Muscle layer of duodenum (tissue), 2 donors: Measurements from ENCODE around the gene GMDS.

ENCODE experiments used
- H3K27ac ChIP-seq: one replicate; pipeline ENCODE4 v1.7.0; 2013; ENCODE audit warnings: mild to moderate bottlenecking, low read length
- H3K27me3 ChIP-seq: one replicate; pipeline ENCODE4 v1.7.0; 2013; ENCODE audit warnings: low read depth, mild to moderate bottlenecking, control low read depth, low read length
- H3K36me3 ChIP-seq, 2 donors: one replicate each; pipeline ENCODE4 v1.7.0; 2013; ENCODE audit warnings: low read length in 2 of 2, control low read depth in 1 of 2, mild to moderate bottlenecking in 1 of 2; ENCODE audit not compliant: insufficient read depth in 2 of 2, control insufficient read depth in 1 of 2
- H3K4me1 ChIP-seq, 2 donors: one replicate each; pipeline ENCODE4 v1.7.0; 2013; ENCODE audit warnings: low read length in 2 of 2, mild to moderate bottlenecking in 2 of 2, control low read depth in 1 of 2, moderate library complexity in 1 of 2; ENCODE audit not compliant: insufficient read depth in 2 of 2, control insufficient read depth in 1 of 2
- H3K4me3 ChIP-seq, 2 donors: one replicate each; pipeline ENCODE4 v1.7.0; 2013; ENCODE audit warnings: low read length in 2 of 2, low read depth in 1 of 2, mild to moderate bottlenecking in 1 of 2
- H3K9me3 ChIP-seq, 2 donors: one replicate each; pipeline ENCODE4 v1.7.0; 2013; ENCODE audit warnings: low read length in 2 of 2, control low read depth in 1 of 2, mild to moderate bottlenecking in 1 of 2; ENCODE audit not compliant: control insufficient read depth in 1 of 2
- donor health status: healthy.

The GMDS gene

GRCh38 chr6:1787894-1788293 lies 457.5 kb downstream of the GMDS start:
- H3K9me3 ChIP-seq: no peaks in the 10 kb centered on the region
- no peak overlapping the region for H3K4me3 ChIP-seq
- H3K27ac ChIP-seq: no peak overlapping the region
- no peaks in the 10 kb centered on the region for H3K4me1 ChIP-seq
- H3K27me3 ChIP-seq: no peaks in the 10 kb centered on the region
- H3K36me3 ChIP-seq: no peaks in the 10 kb centered on the region

DNA sequence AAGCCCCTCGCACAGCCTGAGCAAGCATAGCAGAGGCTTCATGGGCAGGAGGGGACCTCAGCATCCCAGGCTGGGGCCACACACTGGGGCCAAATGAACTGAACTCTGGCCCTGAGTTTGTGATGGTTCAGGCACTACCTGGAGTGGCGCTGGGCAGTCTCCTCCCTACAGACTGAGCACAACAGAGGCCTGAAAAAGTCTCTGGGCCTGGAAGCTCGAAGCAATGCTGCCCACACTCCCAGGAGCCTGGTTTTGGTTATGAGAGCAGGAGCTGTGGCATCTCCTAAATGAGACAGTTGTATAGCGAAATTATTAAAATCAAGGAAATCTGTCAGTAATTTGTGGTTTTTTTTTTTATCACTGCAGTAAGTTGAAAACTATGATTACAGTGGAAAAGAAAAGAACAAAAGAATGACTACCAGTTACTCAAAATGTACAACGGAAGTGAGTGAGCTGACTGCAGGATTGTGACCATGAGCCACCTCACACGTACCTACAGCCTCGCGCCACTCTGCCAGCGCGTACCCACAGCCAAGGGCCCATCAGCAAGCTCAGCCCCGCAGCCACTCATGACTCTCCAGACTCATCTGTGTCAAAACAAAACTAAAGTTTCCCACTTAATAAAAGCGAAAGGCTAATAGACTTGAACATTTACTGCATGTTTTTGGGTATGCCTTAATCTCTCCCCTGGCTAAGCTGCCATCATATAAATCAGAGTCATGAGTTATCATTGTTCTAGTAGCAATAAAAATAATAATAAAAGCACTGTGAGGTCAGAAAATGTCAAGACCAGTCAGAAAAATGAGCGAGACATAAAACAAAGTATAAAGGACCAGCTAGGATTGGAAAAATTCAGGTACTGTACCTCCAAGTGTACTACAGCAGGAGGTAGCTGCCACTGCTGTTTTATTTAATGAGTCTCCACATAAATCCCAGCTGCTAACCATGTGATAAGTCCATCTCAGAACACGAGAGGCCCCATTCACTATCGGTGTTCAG lies 458.7 kb downstream of the GMDS start:
- H3K27ac ChIP-seq: no peak overlapping the region
- H3K36me3 ChIP-seq: no peaks in the 10 kb centered on the region
- no peaks in the 10 kb centered on the region for H3K4me1 ChIP-seq
- no peaks in the 10 kb centered on the region for H3K9me3 ChIP-seq
- no peak overlapping the region for H3K4me3 ChIP-seq
- no peaks in the 10 kb centered on the region for H3K27me3 ChIP-seq

DNA sequence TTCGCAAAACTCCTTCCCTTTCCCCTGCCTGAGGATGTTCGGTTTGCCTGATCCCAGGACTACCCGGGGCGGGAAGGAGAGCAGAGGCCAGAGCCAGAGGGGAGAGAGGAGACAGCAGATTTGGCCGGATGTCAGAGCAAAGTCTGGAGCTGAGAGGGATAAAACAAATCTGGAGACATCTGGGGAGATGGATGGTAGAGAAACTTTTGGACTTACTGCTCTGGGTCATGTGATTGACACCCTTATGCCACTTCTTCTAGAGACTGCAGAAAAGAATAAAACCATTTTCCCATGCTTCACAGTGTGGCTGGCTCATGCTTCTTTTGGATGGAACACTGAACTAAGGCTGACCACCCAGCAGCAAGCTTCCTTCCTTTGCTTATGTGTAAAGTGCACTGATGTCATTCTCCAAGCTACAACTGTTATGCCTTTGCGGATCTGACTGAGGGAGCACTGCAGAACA lies 461.0 kb downstream of the GMDS start:
- H3K27ac ChIP-seq: no peak overlapping the region
- no peaks in the 10 kb centered on the region for H3K4me1 ChIP-seq
- no peaks in the 10 kb centered on the region for H3K27me3 ChIP-seq

DNA sequence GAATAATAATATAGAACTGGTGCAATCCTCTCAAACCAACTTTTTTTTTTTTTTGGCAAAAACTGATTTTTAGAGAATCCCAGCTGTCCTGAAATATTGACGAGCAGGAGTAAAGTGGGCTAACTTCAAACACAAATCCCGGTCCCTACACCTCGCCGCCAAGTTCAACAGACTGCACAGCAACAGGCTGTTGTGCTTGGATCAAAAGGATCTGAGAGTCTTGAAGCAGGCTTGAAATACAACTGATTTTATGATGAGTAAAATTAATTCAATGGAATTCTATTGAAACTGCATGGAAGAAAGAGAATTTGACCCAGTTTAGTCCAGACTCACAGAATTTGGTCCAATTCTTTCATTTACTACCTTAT lies 463.6 kb downstream of the GMDS start:
- Histone ChIP-seq H3K27ac (no peak overlapping the region), H3K9me3 (no peaks in the 10 kb centered on the region), H3K4me1 (no peaks in the 10 kb centered on the region)

More for the DNA sequence above, 461.0 kb downstream of the GMDS start:
- Histone ChIP-seq H3K9me3 (no peaks in the 10 kb centered on the region), H3K36me3 (no peaks in the 10 kb centered on the region), H3K4me3 (no peak overlapping the region)

DNA sequence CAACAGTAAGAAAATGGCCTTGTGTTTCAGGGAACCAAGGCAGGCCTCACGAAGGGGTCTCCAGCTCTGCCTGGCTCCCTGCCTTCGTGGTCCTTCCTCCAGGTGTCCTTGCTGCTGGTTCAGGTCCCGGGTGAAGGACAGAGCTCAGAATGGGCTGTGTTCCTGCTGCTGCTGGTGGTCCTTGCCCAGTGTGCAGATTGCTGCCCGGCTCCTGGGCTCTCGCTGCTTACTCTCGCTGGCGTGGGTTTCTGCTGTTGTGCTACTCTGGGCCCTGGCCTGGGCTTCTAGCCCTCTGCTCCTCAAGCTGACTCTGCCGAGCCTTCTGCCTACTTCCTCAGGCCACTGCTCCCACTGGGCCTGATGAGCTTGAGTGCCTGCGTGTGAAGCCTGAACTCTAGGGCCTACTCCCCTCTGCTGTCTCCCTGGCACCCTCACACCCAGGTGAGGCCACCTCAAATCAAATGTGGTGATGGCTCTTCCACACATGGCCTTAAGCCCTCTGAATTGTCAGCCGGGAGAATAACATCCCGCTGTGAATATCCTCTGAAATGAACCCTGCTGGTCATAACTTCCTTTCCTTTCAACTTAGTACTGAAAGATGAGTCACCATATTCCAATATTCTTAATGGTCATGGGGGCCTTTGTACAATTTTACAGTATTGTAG lies 464.1 kb downstream of the GMDS start:
- no peak overlapping the region for H3K27ac ChIP-seq

More for the DNA sequence above, 463.6 kb downstream of the GMDS start:
- Histone ChIP-seq H3K27me3 (no peaks in the 10 kb centered on the region), H3K36me3 (no peaks in the 10 kb centered on the region), H3K4me3 (no peak overlapping the region)

GRCh38 chr6:1780251-1780867 lies 465.0 kb downstream of the GMDS start:
- Histone ChIP-seq H3K4me1 (no peaks in the 10 kb centered on the region), H3K4me3 (no peak overlapping the region), H3K36me3 (no peaks in the 10 kb centered on the region), H3K27me3 (no peaks in the 10 kb centered on the region), H3K9me3 (no peaks in the 10 kb centered on the region), H3K27ac (no peak overlapping the region)

More for the DNA sequence above, 464.1 kb downstream of the GMDS start:
- Histone ChIP-seq H3K9me3 (no peaks in the 10 kb centered on the region), H3K4me3 (no peak overlapping the region), H3K36me3 (no peaks in the 10 kb centered on the region), H3K4me1 (no peaks in the 10 kb centered on the region), H3K27me3 (no peaks in the 10 kb centered on the region)

DNA sequence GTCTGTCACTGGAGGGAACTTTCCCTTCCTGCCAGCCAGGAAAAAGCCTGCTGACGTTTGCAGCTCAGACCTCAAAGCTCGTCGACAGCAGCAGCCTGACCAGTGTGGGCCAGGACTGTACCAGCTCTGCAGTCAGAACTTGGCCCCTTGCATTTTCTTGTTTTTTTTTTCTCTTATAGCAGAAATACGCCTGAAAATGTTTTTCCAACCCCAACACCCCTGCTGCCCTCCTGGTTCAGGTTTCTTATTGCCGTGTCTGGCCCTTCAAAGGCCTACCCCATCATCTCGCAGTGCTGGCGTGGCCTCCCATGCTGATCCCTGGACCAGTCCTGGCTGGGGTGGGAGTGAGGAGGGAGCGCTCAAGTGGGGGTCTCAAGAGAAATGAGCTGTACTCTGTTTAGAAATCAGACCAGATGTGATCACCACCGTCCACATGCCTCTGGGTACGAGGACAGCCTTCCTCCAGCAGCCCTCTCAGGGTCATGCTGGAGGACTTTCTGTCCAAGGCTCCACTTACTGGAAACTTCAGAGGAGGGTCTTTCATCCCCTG lies 466.6 kb downstream of the GMDS start:
- no peaks in the 10 kb centered on the region for H3K4me1 ChIP-seq
- no peak overlapping the region for H3K4me3 ChIP-seq
- H3K9me3 ChIP-seq: no peaks in the 10 kb centered on the region
- no peaks in the 10 kb centered on the region for H3K36me3 ChIP-seq
- no peaks in the 10 kb centered on the region for H3K27me3 ChIP-seq
- no peak overlapping the region for H3K27ac ChIP-seq

DNA sequence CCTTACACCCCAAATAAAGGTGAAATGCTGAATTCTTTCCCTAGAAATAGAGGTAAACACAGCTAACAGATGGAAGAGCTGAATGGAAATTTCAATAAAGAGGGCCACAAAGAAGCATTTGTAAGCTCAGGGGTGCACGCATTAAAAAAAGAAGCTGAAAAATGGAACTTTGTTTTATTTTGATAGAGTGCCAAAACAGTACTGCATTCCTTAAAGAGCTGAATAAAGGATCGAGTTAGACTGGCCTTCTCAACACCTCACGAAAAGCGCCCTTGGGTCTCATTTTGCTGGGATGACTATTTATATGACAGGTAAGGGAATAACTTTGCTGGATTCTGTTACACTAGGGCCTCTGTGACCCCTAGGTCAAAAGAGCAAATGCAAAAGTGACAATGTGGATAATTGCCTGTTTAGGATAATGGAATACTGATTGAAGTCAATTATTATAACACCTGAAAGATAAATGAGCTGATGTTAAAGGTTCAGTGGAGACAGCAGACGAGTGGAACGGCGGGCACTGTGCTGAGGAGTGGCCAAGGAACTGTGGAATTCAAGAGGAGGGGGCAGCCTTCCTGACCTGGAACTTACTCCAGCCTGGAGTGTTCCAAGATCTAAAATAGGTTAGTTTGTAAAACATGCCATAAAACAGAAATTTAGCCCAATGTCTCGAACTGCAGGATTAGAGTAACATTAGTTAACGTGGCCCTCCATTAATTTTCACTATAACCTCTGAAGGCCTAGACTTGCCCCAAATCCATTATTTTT lies 467.3 kb downstream of the GMDS start:
- Histone ChIP-seq H3K36me3 (no peaks in the 10 kb centered on the region), H3K27ac (no peak overlapping the region), H3K27me3 (no peaks in the 10 kb centered on the region), H3K9me3 (no peaks in the 10 kb centered on the region), H3K4me3 (no peak overlapping the region), H3K4me1 (no peaks in the 10 kb centered on the region)

GRCh38 chr6:1775441-1775840 lies 470.0 kb downstream of the GMDS start:
- Histone ChIP-seq H3K36me3 (no peaks in the 10 kb centered on the region), H3K4me1 (no peaks in the 10 kb centered on the region), H3K27ac (no peak overlapping the region), H3K4me3 (no peak overlapping the region), H3K27me3 (no peaks in the 10 kb centered on the region), H3K9me3 (no peaks in the 10 kb centered on the region)

- no peaks in the 10 kb centered on the region for H3K36me3 ChIP-seq
- H3K4me1 ChIP-seq: no peaks in the 10 kb centered on the region
- H3K27ac ChIP-seq: no peak overlapping the region
- H3K27me3 ChIP-seq: no peaks in the 10 kb centered on the region
- H3K9me3 ChIP-seq: no peaks in the 10 kb centered on the region
- no peak overlapping the region for H3K4me3 ChIP-seq
Measured at GRCh38 chr6:1774226-1774915, 471.0 kb downstream of the GMDS start.
